RPMI7951 (cell line): ENCODE data around the gene RIMOC1. TPM values are rescaled to one million over a fixed set of nuclear protein-coding genes. Genes with fewer than 3 reads are reported as not detected.

Source experiments
- total RNA-seq: library from RNA; depleted of rRNA; stranded (reverse); fragments of >200 nt; shearing (Covaris generic); gene quantifications from 2 replicates; pipeline ENCODE4 v1.2.3, GENCODE V29; 2014; rRNA removed

Gene RIMOC1
- total RNA-seq, 1 experiment from 2014 or later: 20.1 TPM

Other genes with a start within 250 kb of the RIMOC1 start
- gene OXCT1, start 33.9 kb upstream of the RIMOC1 start, total RNA-seq: 28.8 and 31.8 TPM in 2 replicates
- gene FBXO4, start 20.9 kb downstream of the RIMOC1 start, total RNA-seq: 16.8 TPM in 2 replicates